PFSK-1 (cell line): Measurements from ENCODE around the gene DGKH.

Experiments used
- FOXP2 ChIP-seq: optimal IDR thresholded peaks from 2 replicates; pipeline ENCODE3; 2011; ENCODE audit warnings: borderline replicate concordance, control low read depth, inconsistent platforms; ENCODE audit not compliant: insufficient read depth; ENCODE audit errors: extremely low read length, extremely low read depth
- POLR2AphosphoS5 ChIP-seq: IDR thresholded peaks from 2 replicates; pipeline ENCODE4 v1.6.1; 2012; ENCODE audit warnings: low read depth, mild to moderate bottlenecking, control low read depth, low read length, moderate library complexity
- SIN3A ChIP-seq: IDR thresholded peaks from 2 replicates; pipeline ENCODE4 v1.6.1; 2012; ENCODE audit warnings: mild to moderate bottlenecking, low read length, moderate library complexity, borderline replicate concordance; ENCODE audit not compliant: insufficient read depth
- TAF1 ChIP-seq: IDR thresholded peaks from 2 replicates; pipeline ENCODE4 v1.6.1; 2012; ENCODE audit warnings: low read length, control low read depth, borderline replicate concordance; ENCODE audit not compliant: insufficient read depth
- TF ChIP-seq, protein P1 (sequence below), 2 experiments: IDR thresholded peaks; 2 replicates each; pipeline versions ENCODE4 v1.6.1 to v1.8.0; 2011 to 2012; ENCODE audit warnings: low read depth in 2 of 2, low read length in 2 of 2, control low read depth in 1 of 2, inconsistent platforms in 1 of 2, mild to moderate bottlenecking in 1 of 2, moderate library complexity in 1 of 2; ENCODE audit not compliant: insufficient read depth in 1 of 2

DGKH gene

DNA sequence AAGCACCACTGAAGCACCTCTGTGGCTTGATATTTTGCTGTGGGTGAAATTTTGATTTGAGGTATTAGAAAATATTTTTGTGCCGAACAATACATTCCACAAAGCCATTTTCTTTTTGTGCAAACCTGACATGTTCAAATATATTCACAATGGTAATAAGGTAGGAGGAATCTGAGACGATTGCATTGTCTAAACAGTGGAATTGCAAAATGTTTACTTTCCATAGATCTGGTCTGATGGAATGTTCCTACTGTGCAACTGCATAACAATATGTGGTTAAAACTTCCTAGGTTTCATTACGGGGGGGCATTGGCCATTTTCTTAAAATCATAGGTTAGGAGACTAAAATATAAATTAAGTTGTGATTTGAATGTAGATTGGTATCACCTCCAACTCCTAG is 180.8 kb downstream of the DGKH start:
- TF ChIP-seq, protein P1, sequence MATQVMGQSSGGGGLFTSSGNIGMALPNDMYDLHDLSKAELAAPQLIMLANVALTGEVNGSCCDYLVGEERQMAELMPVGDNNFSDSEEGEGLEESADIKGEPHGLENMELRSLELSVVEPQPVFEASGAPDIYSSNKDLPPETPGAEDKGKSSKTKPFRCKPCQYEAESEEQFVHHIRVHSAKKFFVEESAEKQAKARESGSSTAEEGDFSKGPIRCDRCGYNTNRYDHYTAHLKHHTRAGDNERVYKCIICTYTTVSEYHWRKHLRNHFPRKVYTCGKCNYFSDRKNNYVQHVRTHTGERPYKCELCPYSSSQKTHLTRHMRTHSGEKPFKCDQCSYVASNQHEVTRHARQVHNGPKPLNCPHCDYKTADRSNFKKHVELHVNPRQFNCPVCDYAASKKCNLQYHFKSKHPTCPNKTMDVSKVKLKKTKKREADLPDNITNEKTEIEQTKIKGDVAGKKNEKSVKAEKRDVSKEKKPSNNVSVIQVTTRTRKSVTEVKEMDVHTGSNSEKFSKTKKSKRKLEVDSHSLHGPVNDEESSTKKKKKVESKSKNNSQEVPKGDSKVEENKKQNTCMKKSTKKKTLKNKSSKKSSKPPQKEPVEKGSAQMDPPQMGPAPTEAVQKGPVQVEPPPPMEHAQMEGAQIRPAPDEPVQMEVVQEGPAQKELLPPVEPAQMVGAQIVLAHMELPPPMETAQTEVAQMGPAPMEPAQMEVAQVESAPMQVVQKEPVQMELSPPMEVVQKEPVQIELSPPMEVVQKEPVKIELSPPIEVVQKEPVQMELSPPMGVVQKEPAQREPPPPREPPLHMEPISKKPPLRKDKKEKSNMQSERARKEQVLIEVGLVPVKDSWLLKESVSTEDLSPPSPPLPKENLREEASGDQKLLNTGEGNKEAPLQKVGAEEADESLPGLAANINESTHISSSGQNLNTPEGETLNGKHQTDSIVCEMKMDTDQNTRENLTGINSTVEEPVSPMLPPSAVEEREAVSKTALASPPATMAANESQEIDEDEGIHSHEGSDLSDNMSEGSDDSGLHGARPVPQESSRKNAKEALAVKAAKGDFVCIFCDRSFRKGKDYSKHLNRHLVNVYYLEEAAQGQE (IDR thresholded peaks at IDR 0.05; ENCODE audit: insufficient read depth in 1 of 2, low read depth in 2 of 2, low read length in 2 of 2): no peak
- TF ChIP-seq TAF1 (no peak), POLR2AphosphoS5 (no peak), SIN3A (no peak), FOXP2 (no peak)

DNA sequence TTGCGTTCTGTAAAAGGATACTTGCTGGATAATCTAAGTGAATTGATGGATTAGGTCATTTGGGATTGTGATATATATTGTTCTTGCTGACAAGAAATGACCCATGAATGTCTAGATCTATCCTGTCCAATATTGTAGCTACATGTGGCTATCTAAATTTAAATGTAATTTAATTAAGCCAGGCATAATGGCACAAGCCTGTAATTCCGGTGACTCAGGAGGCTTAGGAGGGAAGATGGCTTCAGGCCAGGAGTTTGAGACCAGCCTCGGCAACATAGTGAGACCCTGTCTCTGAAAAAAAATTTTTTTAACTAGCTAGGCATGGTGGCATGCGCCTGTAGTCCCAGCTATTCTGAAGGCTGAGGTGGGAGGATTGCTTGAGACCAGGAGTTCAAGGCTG is 184.2 kb downstream of the DGKH start:
- TF ChIP-seq TAF1 (no peak), POLR2AphosphoS5 (no peak), FOXP2 (no peak)
- TF ChIP-seq, protein P1 (IDR thresholded peaks at IDR 0.05; ENCODE audit: insufficient read depth in 1 of 2, low read depth in 2 of 2, low read length in 2 of 2): no peak

DNA sequence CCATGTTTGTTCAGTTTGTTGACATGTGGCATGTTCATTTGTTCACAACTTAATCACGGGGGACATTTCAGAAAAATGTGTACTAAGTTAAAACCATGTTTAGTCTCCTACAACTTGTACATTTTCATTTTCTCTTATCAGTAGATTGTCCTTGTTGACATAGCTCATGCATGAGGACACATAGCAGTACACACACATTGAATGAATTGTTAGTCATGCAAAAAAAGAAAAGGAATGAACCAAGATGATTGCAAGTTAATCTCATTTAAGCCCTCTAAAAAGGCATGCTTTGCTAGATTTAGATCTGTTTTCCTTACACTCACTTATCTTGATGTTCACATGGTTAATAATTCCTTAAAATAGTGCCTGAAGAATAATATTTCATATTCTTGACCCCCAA is 185.3 kb downstream of the DGKH start:
- TF ChIP-seq, protein P1 (IDR thresholded peaks at IDR 0.05; ENCODE audit: insufficient read depth in 1 of 2, low read depth in 2 of 2, low read length in 2 of 2): no peak
- TF ChIP-seq SIN3A (no peak), FOXP2 (no peak), POLR2AphosphoS5 (no peak), TAF1 (no peak)

DNA sequence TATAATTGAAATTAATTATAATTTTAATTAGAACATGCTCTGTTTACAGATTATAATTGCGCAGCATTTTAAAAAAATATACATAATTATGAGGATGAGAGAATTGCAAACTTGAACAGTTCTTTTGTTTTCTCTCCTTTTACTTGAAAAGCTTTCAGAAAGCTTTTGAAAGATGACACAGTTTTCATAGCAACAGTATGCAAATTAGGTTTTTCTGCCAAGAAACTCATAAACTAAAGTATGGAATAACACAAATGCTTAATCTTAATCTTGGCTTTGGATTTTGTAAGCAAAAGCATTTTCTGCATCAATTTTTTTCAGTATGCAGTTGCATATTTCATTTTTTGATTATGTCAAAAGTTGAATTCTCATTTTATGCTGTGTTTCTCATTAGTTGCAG is 190.7 kb downstream of the DGKH start:
- TF ChIP-seq, protein P1 (IDR thresholded peaks at IDR 0.05; ENCODE audit: insufficient read depth in 1 of 2, low read depth in 2 of 2, low read length in 2 of 2): no peak
- TF ChIP-seq TAF1 (no peak), POLR2AphosphoS5 (no peak), FOXP2 (no peak), SIN3A (no peak)

DNA sequence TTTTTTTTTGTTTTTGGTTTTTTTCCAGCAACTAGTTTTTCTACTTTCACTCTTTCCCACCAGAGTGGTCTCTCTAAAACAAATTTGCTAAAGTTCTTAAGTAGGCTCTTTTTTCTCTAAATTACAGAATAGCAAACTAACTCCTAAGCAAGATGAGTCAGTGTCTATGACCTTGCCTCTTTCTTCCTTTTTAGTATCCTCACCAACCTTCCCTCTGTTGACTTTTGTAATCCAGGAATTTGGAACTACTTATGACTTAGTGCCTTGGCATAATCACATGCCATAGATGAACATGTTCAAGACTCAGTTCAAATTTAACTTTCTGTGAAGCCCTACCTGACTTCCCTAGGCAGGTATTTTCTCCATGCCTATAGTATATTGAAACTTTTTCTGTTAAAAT is 191.2 kb downstream of the DGKH start:
- TF ChIP-seq POLR2AphosphoS5: no peak
- no peak for TF ChIP-seq FOXP2
- TF ChIP-seq TAF1: no peak
- TF ChIP-seq, protein P1 (IDR thresholded peaks at IDR 0.05; ENCODE audit: insufficient read depth in 1 of 2, low read depth in 2 of 2, low read length in 2 of 2): no peak
